IMR-90 (cell line): ENCODE measurements around the gene CYP27C1. TPM values are rescaled to one million over a fixed set of nuclear protein-coding genes. Genes with fewer than 3 reads are reported as not detected.
A peak's percentile ranks its signal among the peaks of the same experiment; 100 is the strongest.
"Not testable (repeated sequence)": the region's sequence is repeated elsewhere in the genome, so short reads cannot be mapped to it uniquely, and the experiment has no call there.

Source experiments
- ATAC-seq: fragments of 200-7000 bp; cut with Tn5 transposase; 2 replicates; pipeline ENCODE4 v1.9.1; 2020; ENCODE audit warnings: low read depth, mild to moderate bottlenecking, moderate library complexity
- BruUV-seq: library from RNA; stranded (reverse); fragments of 400-500 nt; replicated peaks from 2 replicates; lab custom pipeline; 2021; lab: Mats Ljungman, UMichigan
- CTCF ChIA-PET: fragments of 300-600 bp; formaldehyde crosslinking; extraction: SDS; loops from one replicate; lab custom pipeline; 2021; ENCODE audit warnings: antibody characterized with exemption; lab: Yijun Ruan, JAX
- POLR2A ChIA-PET: fragments of 300-600 bp; sonication (Branson Sonifier 250); formaldehyde crosslinking; loops from one replicate; lab custom pipeline; 2022; ENCODE audit warnings: antibody characterized with exemption; ENCODE audit not compliant: unreplicated experiment; lab: Charles Lee
- DNase-seq: peaks from one replicate; pipeline ENCODE4 v3.0.0; 2013
- H2AFZ ChIP-seq: replicated peaks from 2 replicates; pipeline ENCODE3; 2013; ENCODE audit warnings: low read length, mild to moderate bottlenecking; ENCODE audit not compliant: poor library complexity
- H2AK5ac ChIP-seq: 2 replicates; pipeline ENCODE4 v1.6.1; 2013; ENCODE audit warnings: low read depth, low read length, inconsistent platforms
- H2AK9ac ChIP-seq: replicated peaks from 2 replicates; pipeline ENCODE3; 2013; ENCODE audit warnings: mild to moderate bottlenecking, low read depth, low read length, moderate library complexity; ENCODE audit not compliant: poor library complexity
- H2BK120ac ChIP-seq: 2 replicates; pipeline ENCODE4 v1.6.1; 2013; ENCODE audit warnings: low read depth, low read length, inconsistent platforms
- H2BK15ac ChIP-seq: 3 replicates; pipeline ENCODE4 v1.6.1; 2013; ENCODE audit warnings: low read depth, low read length, inconsistent platforms
- H2BK20ac ChIP-seq: 2 replicates; pipeline ENCODE4 v1.6.1; 2013; ENCODE audit warnings: low read depth, mild to moderate bottlenecking, inconsistent platforms, low read length, moderate library complexity
- H2BK5ac ChIP-seq: 2 replicates; pipeline ENCODE4 v1.6.1; 2013; ENCODE audit warnings: mild to moderate bottlenecking, low read depth, low read length, inconsistent platforms; ENCODE audit not compliant: poor library complexity, severe bottlenecking
- H3K14ac ChIP-seq: replicated peaks from 2 replicates; pipeline ENCODE4 v1.6.1; 2013; ENCODE audit warnings: low read depth, low read length, inconsistent platforms
- H3K18ac ChIP-seq: 2 replicates; pipeline ENCODE4 v1.6.1; 2013; ENCODE audit warnings: low read depth, low read length, control low read depth
- H3K23ac ChIP-seq: 2 replicates; pipeline ENCODE4 v1.6.1; 2013; ENCODE audit warnings: low read depth, low read length, inconsistent platforms
- H3K27ac ChIP-seq: 2 replicates; pipeline ENCODE4 v1.5.1; 2013; ENCODE audit warnings: mild to moderate bottlenecking, control low read depth, low read length; ENCODE audit not compliant: insufficient read depth
- H3K27me3 ChIP-seq: 2 replicates; pipeline ENCODE4 v1.6.1; 2013; ENCODE audit warnings: low read length; ENCODE audit not compliant: control insufficient read depth, insufficient read depth
- H3K36me3 ChIP-seq: 2 replicates; pipeline ENCODE4 v1.6.1; 2013; ENCODE audit warnings: low read length, mixed read lengths; ENCODE audit not compliant: control insufficient read depth, insufficient read depth
- H3K4ac ChIP-seq: 2 replicates; pipeline ENCODE4 v1.6.1; 2013; ENCODE audit warnings: low read depth, low read length, inconsistent platforms
- H3K4me1 ChIP-seq: 2 replicates; pipeline ENCODE4 v1.6.1; 2013; ENCODE audit warnings: low read length, mixed read lengths; ENCODE audit not compliant: control insufficient read depth, insufficient read depth
- H3K4me2 ChIP-seq: 2 replicates; pipeline ENCODE4 v1.6.1; 2013; ENCODE audit warnings: low read depth, mild to moderate bottlenecking, control low read depth, low read length, moderate library complexity
- H3K4me3 ChIP-seq: 2 replicates; pipeline ENCODE4 v1.5.1; 2013; ENCODE audit warnings: low read depth, mild to moderate bottlenecking, control low read depth, low read length, moderate library complexity; ENCODE audit not compliant: insufficient read depth
- H3K56ac ChIP-seq: 2 replicates; pipeline ENCODE4 v1.6.1; 2013; ENCODE audit warnings: low read length, inconsistent platforms; ENCODE audit not compliant: insufficient read depth; ENCODE audit errors: extremely low read depth
- H3K79me1 ChIP-seq, 2 experiments: 2 replicates each; pipeline ENCODE4 v1.6.1; 2013; ENCODE audit warnings: low read length in 2 of 2, inconsistent platforms in 1 of 2, low read depth in 1 of 2
- H3K9ac ChIP-seq: 2 replicates; pipeline ENCODE4 v1.6.1; 2013; ENCODE audit warnings: low read depth, low read length, control low read depth
- H3K9me1 ChIP-seq: 2 replicates; pipeline ENCODE4 v1.6.1; 2013; ENCODE audit warnings: low read length, inconsistent platforms; ENCODE audit not compliant: insufficient read depth
- H3K9me3 ChIP-seq: 2 replicates; pipeline ENCODE4 v1.6.1; 2013; ENCODE audit warnings: low read length; ENCODE audit not compliant: control insufficient read depth, insufficient read depth
- H4K20me1 ChIP-seq: 2 replicates; pipeline ENCODE4 v1.6.1; 2013; ENCODE audit warnings: low read length, inconsistent platforms; ENCODE audit not compliant: insufficient read depth
- H4K5ac ChIP-seq: 2 replicates; pipeline ENCODE4 v1.6.1; 2013; ENCODE audit warnings: mild to moderate bottlenecking, low read depth, low read length, control low read depth
- H4K8ac ChIP-seq, 2 experiments: 2 replicates each; pipeline ENCODE4 v1.6.1; 2013; ENCODE audit warnings: low read depth in 2 of 2, low read length in 2 of 2, control low read depth in 1 of 2, inconsistent platforms in 1 of 2
- H4K91ac ChIP-seq: 2 replicates; pipeline ENCODE4 v1.6.1; 2013; ENCODE audit warnings: low read depth, low read length, inconsistent platforms; ENCODE audit not compliant: insufficient read depth
- CEBPB ChIP-seq: IDR thresholded peaks from 2 replicates; pipeline ENCODE4 v1.6.1; 2012; ENCODE audit warnings: low read depth, low read length, improper control_type of control experiment
- RAD21 ChIP-seq: IDR thresholded peaks from 2 replicates; pipeline ENCODE4 v1.6.1; 2012; ENCODE audit warnings: low read length, improper control_type of control experiment
- RFX5 ChIP-seq: IDR thresholded peaks from 2 replicates; pipeline ENCODE4 v1.8.0; 2012; ENCODE audit warnings: low read depth, mild to moderate bottlenecking, low read length, moderate library complexity
- SMC3 ChIP-seq: fragments of 150-350 bp; IDR thresholded peaks from 2 replicates; pipeline ENCODE4 v1.6.1; 2016; ENCODE audit warnings: low read depth, mild to moderate bottlenecking, antibody characterized with exemption, low read length, moderate library complexity
- WGBS, 2 experiments: methylation state at CpG; one replicate each; pipeline versions ENCODE4 v1.1.5 to v1.1.7; 2013; ENCODE audit warnings: missing lambda C conversion rate in 2 of 2; ENCODE audit not compliant: insufficient read length in 1 of 2; ENCODE audit errors: extremely low coverage in 2 of 2; 5-methylcytosine and 5-hydroxymethylcytosine counted together
- dilution Hi-C: fragments of 300-500 bp; cut with HindIII; formaldehyde crosslinking; loops from one replicate; pipeline ENCODE4 v1.14.3; 2018; ENCODE audit warnings: low sequenced_read_pairs; ENCODE audit not compliant: unreplicated experiment
- in situ Hi-C: fragments of 300-500 bp; cut with MboI; formaldehyde crosslinking; loops from 3 replicates; pipeline ENCODE4 v1.14.3; 2019; ENCODE audit warnings: low sequenced_read_pairs, inconsistent platforms, mixed read lengths
- intact Hi-C: fragments of 100-400 bp; cut with micrococcal nuclease; formaldehyde crosslinking; loops from 2 replicates; pipeline ENCODE4 v1.10.0; 2022
- polyA plus RNA-seq, 3 experiments: library from polyadenylated mRNA; depleted of rRNA; stranded (reverse); fragments of >200 nt; gene quantifications; 2 replicates each; pipeline ENCODE4 v1.2.3, GENCODE V29; 2012; ENCODE audit warnings: low replicate concordance in 1 of 3
- total RNA-seq: library from RNA; depleted of rRNA; stranded (reverse); fragments of >200 nt; gene quantifications from 2 replicates; pipeline ENCODE4 v1.2.3, GENCODE V29; 2012
- TF ChIP-seq, protein P1 (sequence below): fragments of 150-350 bp; IDR thresholded peaks from 2 replicates; pipeline ENCODE4 v1.6.1; 2016; ENCODE audit warnings: low read depth, mild to moderate bottlenecking, low read length, moderate library complexity, borderline replicate concordance

The CYP27C1 gene
- total and polyA plus RNA-seq, 2 of the 4 experiments (the other 2 are of a cell fraction): not detected

DNA sequence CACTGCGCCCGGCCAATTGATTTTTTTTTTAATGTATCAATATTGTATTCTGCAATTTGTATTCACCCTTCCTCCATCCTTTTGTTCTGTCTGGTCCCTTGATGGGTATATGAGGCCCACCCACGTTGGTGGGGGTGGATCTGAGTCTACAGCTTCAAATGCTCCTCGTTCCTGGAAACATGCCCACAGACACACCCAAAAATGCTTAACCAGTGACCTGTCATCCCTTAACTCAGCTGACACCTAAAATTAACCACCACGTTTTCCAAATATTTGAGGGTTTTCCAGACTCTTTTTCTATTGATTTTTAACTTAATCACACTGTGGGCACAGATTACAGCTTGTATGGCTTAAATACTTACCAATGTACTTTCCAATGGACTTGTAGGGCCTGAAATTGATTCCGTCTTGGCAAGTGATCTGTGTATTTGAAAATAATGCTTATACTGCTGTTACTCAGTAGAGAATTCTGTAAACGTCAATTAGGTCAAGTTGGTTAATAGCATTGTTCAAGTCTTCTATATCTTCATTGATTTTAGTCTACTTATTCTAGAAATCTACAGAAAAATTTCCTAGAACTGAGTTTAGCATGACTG lies 34.4 kb upstream of the CYP27C1 start:
- dilution Hi-C loops: no loop called here
- intact Hi-C loops: no loop called here

DNA sequence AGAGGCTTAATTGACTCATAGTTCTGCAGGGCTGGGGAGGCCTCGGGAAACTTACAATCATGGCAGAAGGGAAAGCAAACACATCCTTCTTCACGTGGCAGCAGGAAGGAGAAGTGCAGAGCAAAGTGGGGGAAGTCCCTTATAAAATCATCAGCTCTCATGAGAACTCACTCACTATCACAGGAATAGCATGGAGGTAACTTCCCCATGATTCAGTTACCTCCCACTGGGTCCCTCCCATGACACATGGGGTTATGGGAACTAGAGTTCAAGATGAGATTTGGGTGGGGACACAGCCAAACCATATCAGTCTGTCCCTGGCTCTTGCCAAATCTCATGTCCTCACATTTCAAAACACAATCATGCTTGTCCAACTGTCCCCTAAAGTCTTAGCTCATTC lies 21.1 kb upstream of the CYP27C1 start:
- H3K23ac ChIP-seq, H2BK120ac ChIP-seq, H3K36me3 ChIP-seq, H2BK5ac ChIP-seq, H3K4me3 ChIP-seq, H3K9me3 ChIP-seq, H3K4ac ChIP-seq, dilution Hi-C loops, H2BK20ac ChIP-seq, H3K79me1 ChIP-seq, DNase-seq, H3K4me1 ChIP-seq, H4K8ac ChIP-seq, H3K27ac ChIP-seq, H2BK15ac ChIP-seq, H2AK5ac ChIP-seq, ATAC-seq, H3K18ac ChIP-seq, H3K27me3 ChIP-seq, H4K91ac ChIP-seq, H3K14ac ChIP-seq, H3K9me1 ChIP-seq, H2AK9ac ChIP-seq, H2AFZ ChIP-seq, BruUV-seq, H4K20me1 ChIP-seq, H3K4me2 ChIP-seq, H4K5ac ChIP-seq, H3K56ac ChIP-seq, intact Hi-C loops, POLR2A ChIA-PET, H3K9ac ChIP-seq, CTCF ChIA-PET, in situ Hi-C loops: not testable (repeated sequence)
- no CpG with 5 or more reads among the region's 2 CpGs for WGBS, 2 experiments

More for the DNA sequence above, 34.4 kb upstream of the CYP27C1 start:
- H3K27ac ChIP-seq: no peak overlapping the region
- no peaks in the 10 kb centered on the region for H3K27me3 ChIP-seq
- no peak overlapping the region for H3K23ac ChIP-seq
- no TSS peak for BruUV-seq
- H4K5ac ChIP-seq: no peak overlapping the region
- ATAC-seq (no peak), DNase-seq (peak; percentile 10)
- no peak overlapping the region for H3K4me3 ChIP-seq
- no peak overlapping the region for H2BK5ac ChIP-seq
- no peaks in the 10 kb centered on the region for H4K20me1 ChIP-seq
- no peak overlapping the region for H2BK20ac ChIP-seq
- H2AFZ ChIP-seq: no peak overlapping the region
- no peaks in the 10 kb centered on the region for H3K9me3 ChIP-seq
- H2AK9ac ChIP-seq: no peak overlapping the region
- H3K79me1 ChIP-seq: no peaks in the 10 kb centered on the region
- H4K8ac ChIP-seq: no peak overlapping the region
- no peak overlapping the region for H2BK120ac ChIP-seq
- H4K91ac ChIP-seq: no peak overlapping the region
- H3K56ac ChIP-seq: no peak overlapping the region
- H3K4ac ChIP-seq: no peak overlapping the region
- in situ Hi-C loops: no loop called here
- WGBS, 2 experiments: 80% methylated on average over 1 of the region's 7 CpGs; no CpG with 5 or more reads in 1 of the 2 experiments
- no peaks in the 10 kb centered on the region for H3K4me1 ChIP-seq
- CTCF ChIA-PET: no interaction called here
- H2BK15ac ChIP-seq: no peak overlapping the region
- H2AK5ac ChIP-seq: no peak overlapping the region
- 0 out of 2 replicates have a peak, but pooled peaks cover 7% of the 10 kb centered on the region for H3K9me1 ChIP-seq
- no peak overlapping the region for H3K9ac ChIP-seq
- no peak overlapping the region for H3K14ac ChIP-seq
- POLR2A ChIA-PET: no interaction called here
- TF ChIP-seq RFX5: no peak
- no peak for TF ChIP-seq CEBPB
- TF ChIP-seq, protein P1, sequence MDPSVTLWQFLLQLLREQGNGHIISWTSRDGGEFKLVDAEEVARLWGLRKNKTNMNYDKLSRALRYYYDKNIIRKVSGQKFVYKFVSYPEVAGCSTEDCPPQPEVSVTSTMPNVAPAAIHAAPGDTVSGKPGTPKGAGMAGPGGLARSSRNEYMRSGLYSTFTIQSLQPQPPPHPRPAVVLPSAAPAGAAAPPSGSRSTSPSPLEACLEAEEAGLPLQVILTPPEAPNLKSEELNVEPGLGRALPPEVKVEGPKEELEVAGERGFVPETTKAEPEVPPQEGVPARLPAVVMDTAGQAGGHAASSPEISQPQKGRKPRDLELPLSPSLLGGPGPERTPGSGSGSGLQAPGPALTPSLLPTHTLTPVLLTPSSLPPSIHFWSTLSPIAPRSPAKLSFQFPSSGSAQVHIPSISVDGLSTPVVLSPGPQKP: no peak
- TF ChIP-seq RAD21: no peak
- no peak for TF ChIP-seq SMC3
- no peak overlapping the region for H3K4me2 ChIP-seq
- no peak overlapping the region for H3K18ac ChIP-seq
- peaks cover 22% of the 10 kb centered on the region for H3K36me3 ChIP-seq
